ENCODE results near the gene CAGE1. TPM values are rescaled to one million over a fixed set of nuclear protein-coding genes. Genes with fewer than 3 reads are reported as not detected.

The CAGE1 gene
- total and polyA plus RNA-seq, 2 experiments from 2014 or later = 0.09 to 0.66 TPM

DNA sequence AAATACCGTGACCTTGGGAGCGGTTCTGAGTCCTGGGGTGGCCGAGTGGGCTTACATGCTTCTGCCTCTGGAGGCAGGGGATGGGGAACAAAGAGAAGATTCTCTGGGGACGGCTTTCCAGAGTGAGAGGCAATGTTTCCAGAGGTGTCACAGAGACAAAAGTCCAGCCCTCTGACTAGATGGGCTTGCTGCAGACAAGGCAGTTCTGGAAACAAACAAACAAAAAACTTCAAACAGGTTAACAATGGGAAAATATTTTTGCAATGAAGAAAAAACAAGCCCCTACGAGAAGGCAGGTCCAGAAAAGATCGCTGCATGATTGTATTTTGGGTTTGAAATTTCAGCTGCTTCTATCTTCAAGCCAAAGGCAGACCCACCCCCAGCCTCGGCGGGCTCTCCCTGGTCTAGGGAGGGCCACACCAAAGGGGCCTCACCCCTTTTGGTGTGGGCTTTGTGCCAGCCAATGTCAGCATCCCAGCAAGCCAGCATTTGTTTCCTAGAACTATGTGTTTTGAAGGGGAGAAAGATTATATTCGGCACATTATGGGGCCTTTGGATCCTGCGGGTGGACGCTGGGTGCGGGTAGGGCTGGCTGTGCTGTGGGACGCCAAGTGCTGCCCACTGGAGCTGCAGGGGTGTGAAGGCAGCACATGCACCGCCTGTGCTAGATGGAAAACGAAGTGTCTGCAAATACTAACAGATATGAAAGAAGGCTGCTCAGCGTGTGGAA, 43.0 kb upstream of the CAGE1 start:
- peak overlapping the region; percentile 10 for H3K27ac ChIP-seq

DNA sequence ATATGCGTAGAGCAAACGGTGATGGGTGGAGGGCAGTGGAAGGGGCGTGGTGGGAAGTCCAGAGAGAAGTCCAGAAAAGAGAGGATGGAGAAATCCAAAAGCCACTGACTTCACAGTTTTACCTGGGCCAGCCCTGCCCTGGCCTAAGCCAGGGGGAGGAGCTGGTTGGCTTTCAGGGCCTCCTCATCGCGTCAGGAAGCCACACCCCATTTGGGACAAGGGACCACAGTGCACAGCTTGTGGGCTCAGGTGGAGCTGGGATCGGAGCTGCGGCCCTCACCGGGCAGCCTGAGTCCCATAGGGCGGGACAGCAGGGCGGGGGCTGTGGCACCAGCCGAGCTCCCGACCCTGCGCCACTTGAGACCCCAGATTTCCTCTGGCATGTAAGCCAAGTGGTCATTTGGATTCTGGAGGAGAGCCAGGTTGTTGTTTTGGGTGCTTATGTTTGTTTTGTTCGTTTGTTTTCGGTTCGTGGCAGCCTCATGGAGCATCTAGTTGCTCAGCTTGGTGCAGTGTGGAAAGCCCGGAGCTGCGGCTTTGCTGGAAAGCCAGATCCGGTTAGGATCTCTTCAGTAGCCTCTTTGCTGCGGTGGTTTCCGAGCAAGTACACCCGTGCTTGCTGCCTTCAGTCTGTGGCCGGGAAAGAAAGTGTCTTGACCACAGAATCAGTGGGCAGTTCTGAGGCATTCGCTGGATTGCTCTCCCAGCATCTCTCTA, 42.3 kb upstream of the CAGE1 start:
- Histone ChIP-seq H3K4me1 (ENCODE audit: low read depth) (no peaks in the 10 kb centered on the region), H3K9me3 (ENCODE audit: low read depth) (no peaks in the 10 kb centered on the region), H3K4me3 (no peak overlapping the region), H3K36me3 (no peaks in the 10 kb centered on the region), H3K27me3 (no peaks in the 10 kb centered on the region), H3K27ac (no peak overlapping the region)
- peak in 1 of 2 donors; percentile 48 for DNase-seq (ENCODE audit: low read depth in 1 of 2, low spot score in 1 of 2)
- TF ChIP-seq, protein P1, sequence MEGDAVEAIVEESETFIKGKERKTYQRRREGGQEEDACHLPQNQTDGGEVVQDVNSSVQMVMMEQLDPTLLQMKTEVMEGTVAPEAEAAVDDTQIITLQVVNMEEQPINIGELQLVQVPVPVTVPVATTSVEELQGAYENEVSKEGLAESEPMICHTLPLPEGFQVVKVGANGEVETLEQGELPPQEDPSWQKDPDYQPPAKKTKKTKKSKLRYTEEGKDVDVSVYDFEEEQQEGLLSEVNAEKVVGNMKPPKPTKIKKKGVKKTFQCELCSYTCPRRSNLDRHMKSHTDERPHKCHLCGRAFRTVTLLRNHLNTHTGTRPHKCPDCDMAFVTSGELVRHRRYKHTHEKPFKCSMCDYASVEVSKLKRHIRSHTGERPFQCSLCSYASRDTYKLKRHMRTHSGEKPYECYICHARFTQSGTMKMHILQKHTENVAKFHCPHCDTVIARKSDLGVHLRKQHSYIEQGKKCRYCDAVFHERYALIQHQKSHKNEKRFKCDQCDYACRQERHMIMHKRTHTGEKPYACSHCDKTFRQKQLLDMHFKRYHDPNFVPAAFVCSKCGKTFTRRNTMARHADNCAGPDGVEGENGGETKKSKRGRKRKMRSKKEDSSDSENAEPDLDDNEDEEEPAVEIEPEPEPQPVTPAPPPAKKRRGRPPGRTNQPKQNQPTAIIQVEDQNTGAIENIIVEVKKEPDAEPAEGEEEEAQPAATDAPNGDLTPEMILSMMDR (IDR thresholded peaks at IDR 0.05; ENCODE audit: low read depth, low read length) = no peak

More for the DNA sequence above, 43.0 kb upstream of the CAGE1 start:
- DNase-seq (ENCODE audit: low read depth in 1 of 2, low spot score in 1 of 2) = no peak
- H3K4me1 ChIP-seq (ENCODE audit: low read depth) = no peaks in the 10 kb centered on the region
- no peak overlapping the region for H3K4me3 ChIP-seq
- H3K36me3 ChIP-seq = no peaks in the 10 kb centered on the region
- H3K9me3 ChIP-seq (ENCODE audit: low read depth) = no peaks in the 10 kb centered on the region
- H3K27me3 ChIP-seq = no peaks in the 10 kb centered on the region
- TF ChIP-seq, protein P1 (IDR thresholded peaks at IDR 0.05; ENCODE audit: low read depth, low read length) = no peak

DNA sequence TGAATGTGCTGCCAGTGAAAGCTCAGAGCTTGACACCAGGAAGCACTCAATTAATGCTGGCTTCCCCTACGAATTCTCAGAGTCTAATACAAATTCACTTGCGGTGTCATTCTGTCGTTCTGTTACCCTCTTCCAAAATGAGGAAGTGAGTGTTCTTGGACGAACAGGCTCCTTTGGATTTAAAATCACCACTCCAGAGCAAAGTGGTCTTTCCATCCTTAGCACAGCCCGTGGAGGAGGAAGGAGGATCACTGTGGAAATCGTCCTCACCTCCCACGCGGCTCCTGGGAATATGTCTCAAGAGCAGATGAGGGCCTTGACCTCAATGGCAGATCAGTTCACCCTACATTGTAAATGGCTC, 41.8 kb upstream of the CAGE1 start:
- Histone ChIP-seq H3K36me3 (no peaks in the 10 kb centered on the region), H3K4me3 (no peak overlapping the region), H3K4me1 (ENCODE audit: low read depth) (no peaks in the 10 kb centered on the region), H3K27me3 (no peaks in the 10 kb centered on the region), H3K9me3 (ENCODE audit: low read depth) (no peaks in the 10 kb centered on the region), H3K27ac (no peak overlapping the region)
- DNase-seq (ENCODE audit: low read depth in 1 of 2, low spot score in 1 of 2) = no peak
- TF ChIP-seq, protein P1 (IDR thresholded peaks at IDR 0.05; ENCODE audit: low read depth, low read length) = no peak

DNA sequence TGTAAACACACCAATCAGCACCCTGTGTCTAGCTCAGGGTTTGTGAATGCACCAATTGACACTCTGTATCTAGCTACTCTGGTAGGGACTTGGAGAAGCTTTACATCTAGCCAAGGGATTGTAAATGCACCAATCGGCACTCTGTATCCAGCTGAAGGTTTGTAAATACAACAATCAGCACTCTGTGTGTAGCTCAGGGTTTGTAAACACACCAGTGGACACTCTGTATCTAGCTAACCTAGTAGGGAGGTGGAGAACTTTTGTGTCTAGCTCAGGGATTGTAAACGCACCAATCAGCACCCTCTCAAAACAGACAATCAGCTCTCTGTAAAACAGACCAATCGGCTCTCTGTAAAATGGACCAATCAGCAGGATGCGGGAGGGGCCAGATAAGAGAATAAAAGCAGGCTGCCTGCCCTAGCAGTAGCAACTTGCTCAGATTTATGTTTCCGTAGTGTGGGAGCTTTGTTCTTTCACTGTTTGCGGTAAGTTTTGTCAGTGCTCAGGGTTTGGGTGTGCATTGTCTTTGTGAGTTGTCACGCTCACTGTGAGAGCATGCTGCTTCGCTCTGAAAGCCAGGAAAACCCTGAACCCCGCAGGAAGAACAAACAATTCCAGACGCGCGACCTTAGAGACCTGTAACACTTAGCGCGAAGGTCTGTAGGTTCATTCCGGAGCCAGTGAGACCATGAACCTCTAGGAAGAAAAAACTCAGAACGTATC, 37.1 kb upstream of the CAGE1 start:
- no peak for DNase-seq (ENCODE audit: low read depth in 1 of 2, low spot score in 1 of 2)

DNA sequence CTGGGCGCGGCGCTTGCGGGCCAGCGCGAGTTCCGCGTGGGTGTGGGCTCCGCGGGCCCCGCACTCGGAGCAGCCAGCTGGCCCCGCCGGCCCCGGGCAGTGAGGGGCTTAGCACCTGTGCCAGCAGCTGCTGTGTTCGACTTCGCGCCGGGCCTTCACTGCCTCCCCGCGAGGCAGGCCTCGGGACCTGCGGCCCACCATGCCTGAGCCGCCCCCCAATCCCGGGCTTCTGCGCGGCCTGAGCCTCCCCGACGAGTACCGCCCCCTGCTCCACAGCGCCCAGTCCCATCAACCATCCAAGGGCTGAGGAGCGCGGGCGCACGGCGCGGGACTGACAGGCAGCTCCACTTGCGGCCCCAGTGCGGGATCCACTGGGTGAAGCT, 36.3 kb upstream of the CAGE1 start:
- Histone ChIP-seq H3K36me3 (no peaks in the 10 kb centered on the region), H3K27ac (no peak overlapping the region), H3K4me3 (no peak overlapping the region), H3K4me1 (ENCODE audit: low read depth) (no peaks in the 10 kb centered on the region), H3K9me3 (ENCODE audit: low read depth) (no peaks in the 10 kb centered on the region), H3K27me3 (no peaks in the 10 kb centered on the region)
- TF ChIP-seq, protein P1 (IDR thresholded peaks at IDR 0.05; ENCODE audit: low read depth, low read length) = no peak
- DNase-seq (ENCODE audit: low read depth in 1 of 2, low spot score in 1 of 2) = no peak

More for the DNA sequence above, 37.1 kb upstream of the CAGE1 start:
- TF ChIP-seq, protein P1 (IDR thresholded peaks at IDR 0.05; ENCODE audit: low read depth, low read length) = no peak
- Histone ChIP-seq H3K36me3 (no peaks in the 10 kb centered on the region), H3K4me3 (no peak overlapping the region), H3K4me1 (ENCODE audit: low read depth) (no peaks in the 10 kb centered on the region), H3K27me3 (no peaks in the 10 kb centered on the region), H3K27ac (no peak overlapping the region), H3K9me3 (ENCODE audit: low read depth) (no peaks in the 10 kb centered on the region)
